T-helper 2 cell treated with Interferon-gamma antibody and Interleukin-4, amounts not matched to agents 5 μg/mL and 100 μg/mL, for 36 hours (primary cell): ENCODE measurements around the gene RAI1.

Experiments
- DNase-seq: peaks from one replicate; pipeline ENCODE4 v3.0.0; 2021; ENCODE audit warnings: low spot score
- H3K27ac Mint-ChIP-seq: one replicate; pipeline ENCODE4 v1.8.0; 2021; ENCODE audit warnings: mild to moderate bottlenecking, mixed read lengths
- H3K27me3 Mint-ChIP-seq: one replicate; pipeline ENCODE4 v1.8.0; 2021; ENCODE audit warnings: low read depth, mixed read lengths
- H3K36me3 Mint-ChIP-seq: one replicate; pipeline ENCODE4 v1.8.0; 2021; ENCODE audit warnings: low read depth, mixed read lengths
- H3K4me1 Mint-ChIP-seq: one replicate; pipeline ENCODE4 v1.8.0; 2021; ENCODE audit warnings: low read depth, mixed read lengths
- H3K4me3 Mint-ChIP-seq: one replicate; pipeline ENCODE4 v1.8.0; 2022; ENCODE audit warnings: mild to moderate bottlenecking, moderate library complexity, mixed read lengths
- H3K9me3 Mint-ChIP-seq: one replicate; pipeline ENCODE4 v1.8.0; 2021; ENCODE audit warnings: mixed read lengths

Gene RAI1

DNA sequence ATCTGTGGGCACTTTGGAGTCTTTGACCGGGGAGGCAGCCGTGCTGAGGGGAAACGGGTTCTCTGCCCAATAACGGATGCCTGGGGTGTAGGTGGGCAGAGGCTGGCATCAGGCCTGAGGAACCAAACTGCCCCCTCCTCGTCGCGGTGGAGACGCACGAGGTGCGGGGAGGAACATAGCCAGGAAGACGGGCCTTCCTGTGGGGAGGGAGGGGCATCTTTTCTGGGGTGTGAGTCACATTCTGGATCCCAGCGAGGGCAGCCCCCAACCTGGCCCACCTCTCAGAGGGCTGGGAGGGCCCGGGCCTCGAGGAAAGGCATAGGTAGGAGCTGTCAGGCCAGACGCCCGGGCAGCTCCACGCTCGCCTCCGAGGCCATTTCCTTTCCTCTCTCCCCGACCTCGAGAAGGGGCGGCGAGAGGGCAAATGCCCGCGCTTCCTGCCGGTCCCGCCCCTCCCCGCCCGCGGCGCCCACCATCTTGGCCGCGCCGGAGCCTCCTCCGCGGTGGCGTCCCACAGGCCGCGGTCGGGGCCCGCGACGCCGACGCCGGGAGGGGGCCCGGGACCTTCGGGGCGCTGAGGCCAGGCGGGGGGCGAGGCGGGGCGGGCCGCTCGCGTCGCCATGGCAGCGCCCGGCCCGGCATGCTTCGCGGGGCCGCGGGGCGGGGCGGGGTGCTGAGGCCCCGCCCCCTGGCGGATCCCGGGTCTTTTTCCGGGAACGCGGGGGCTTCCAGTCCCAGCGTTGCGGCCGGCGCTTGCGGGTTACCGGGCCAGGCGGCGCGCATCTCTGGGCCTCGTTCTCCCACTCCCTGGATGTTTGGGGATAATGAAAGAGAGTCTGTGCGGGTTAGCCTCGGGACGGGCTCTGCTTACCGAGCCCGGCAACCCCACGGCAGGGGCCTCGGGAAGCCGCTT is 13.2 kb downstream of the RAI1 start:
- H3K36me3 Mint-ChIP-seq: no peaks in the 10 kb centered on the region
- H3K27me3 Mint-ChIP-seq: no peaks in the 10 kb centered on the region
- no peaks in the 10 kb centered on the region for H3K9me3 Mint-ChIP-seq
- H3K27ac Mint-ChIP-seq: peak overlapping the region; percentile 98
- H3K4me1 Mint-ChIP-seq: peaks cover 50% of the 10 kb centered on the region
- peak; percentile 71 for DNase-seq
- peak overlapping the region; percentile 88 for H3K4me3 Mint-ChIP-seq

DNA sequence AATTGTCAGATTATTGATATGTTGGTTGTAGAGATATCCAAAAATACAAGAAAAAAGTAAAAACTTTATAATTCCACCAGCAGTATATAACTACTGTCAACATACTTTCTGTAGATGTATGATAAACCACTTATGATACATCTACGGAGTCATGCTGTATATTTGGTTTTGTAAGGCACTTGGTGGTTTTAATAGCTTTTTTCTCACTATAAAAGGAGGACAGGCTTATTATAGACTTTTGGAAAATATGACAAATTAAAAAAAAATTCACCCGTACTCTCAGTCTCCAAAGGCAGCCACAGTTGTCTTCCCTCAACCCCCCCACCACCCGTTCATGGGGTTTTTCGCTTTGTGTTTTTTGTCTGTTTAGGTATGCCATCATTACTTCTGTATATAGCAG is 14.8 kb downstream of the RAI1 start:
- no peaks in the 10 kb centered on the region for H3K27me3 Mint-ChIP-seq
- H3K4me1 Mint-ChIP-seq: peaks cover 45% of the 10 kb centered on the region
- DNase-seq: no peak
- H3K9me3 Mint-ChIP-seq: no peaks in the 10 kb centered on the region
- no peaks in the 10 kb centered on the region for H3K36me3 Mint-ChIP-seq
- no peak overlapping the region for H3K27ac Mint-ChIP-seq
- H3K4me3 Mint-ChIP-seq: peak overlapping the region; percentile 88

GRCh38 chr17:17696882-17697633 is 15.8 kb downstream of the RAI1 start:
- H3K9me3 Mint-ChIP-seq: no peaks in the 10 kb centered on the region
- H3K4me1 Mint-ChIP-seq: peaks cover 37% of the 10 kb centered on the region
- no peaks in the 10 kb centered on the region for H3K27me3 Mint-ChIP-seq
- peak overlapping the region; percentile 2 for H3K27ac Mint-ChIP-seq
- no peak overlapping the region for H3K4me3 Mint-ChIP-seq
- DNase-seq: no peak
- no peaks in the 10 kb centered on the region for H3K36me3 Mint-ChIP-seq

- no peaks in the 10 kb centered on the region for H3K9me3 Mint-ChIP-seq
- no peak overlapping the region for H3K27ac Mint-ChIP-seq
- H3K4me3 Mint-ChIP-seq: no peak overlapping the region
- H3K4me1 Mint-ChIP-seq: peaks cover 25% of the 10 kb centered on the region
- H3K27me3 Mint-ChIP-seq: no peaks in the 10 kb centered on the region
- DNase-seq: no peak
- H3K36me3 Mint-ChIP-seq: no peaks in the 10 kb centered on the region
Observed at GRCh38 chr17:17698371-17698770, 17.1 kb downstream of the RAI1 start.

GRCh38 chr17:17698869-17699351 is 17.7 kb downstream of the RAI1 start:
- H3K4me1 Mint-ChIP-seq: peaks cover 20% of the 10 kb centered on the region
- no peak overlapping the region for H3K4me3 Mint-ChIP-seq
- DNase-seq: no peak
- no peaks in the 10 kb centered on the region for H3K9me3 Mint-ChIP-seq
- H3K36me3 Mint-ChIP-seq: peaks cover 1% of the 10 kb centered on the region
- H3K27ac Mint-ChIP-seq: no peak overlapping the region
- H3K27me3 Mint-ChIP-seq: no peaks in the 10 kb centered on the region

GRCh38 chr17:17699491-17699890 is 18.2 kb downstream of the RAI1 start:
- Mint-ChIP-seq H3K4me3 (no peak overlapping the region), H3K27ac (no peak overlapping the region), H3K9me3 (no peaks in the 10 kb centered on the region), H3K4me1 (peaks cover 16% of the 10 kb centered on the region), H3K36me3 (peaks cover 1% of the 10 kb centered on the region), H3K27me3 (no peaks in the 10 kb centered on the region)
- DNase-seq: no peak

GRCh38 chr17:17700251-17700969 is 19.2 kb downstream of the RAI1 start:
- no peak for DNase-seq
- Mint-ChIP-seq H3K36me3 (peaks cover 1% of the 10 kb centered on the region), H3K9me3 (no peaks in the 10 kb centered on the region), H3K27ac (no peak overlapping the region), H3K4me1 (peaks cover 12% of the 10 kb centered on the region), H3K27me3 (no peaks in the 10 kb centered on the region), H3K4me3 (no peak overlapping the region)

DNA sequence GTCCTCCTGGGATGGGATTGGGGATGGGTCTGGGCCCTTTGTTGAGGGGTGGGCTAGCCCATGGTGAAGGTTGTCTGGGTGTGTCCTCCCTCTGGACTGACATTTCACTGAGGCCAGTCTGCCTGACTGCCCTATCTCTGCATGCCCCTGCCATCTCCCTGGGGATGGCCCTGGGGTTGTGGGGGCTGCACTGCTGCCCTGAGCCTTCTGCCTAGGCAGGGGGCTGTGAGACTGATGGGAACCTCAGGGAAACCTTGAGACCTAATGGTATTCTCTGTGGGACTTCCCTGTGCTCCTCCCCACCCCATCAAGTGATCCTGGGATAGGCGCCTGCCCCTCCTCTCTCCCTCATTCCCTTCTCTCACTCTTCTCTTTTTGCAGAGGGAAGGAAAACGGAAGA is 19.9 kb downstream of the RAI1 start:
- Mint-ChIP-seq H3K27ac (no peak overlapping the region), H3K9me3 (no peaks in the 10 kb centered on the region), H3K27me3 (no peaks in the 10 kb centered on the region)

DNA sequence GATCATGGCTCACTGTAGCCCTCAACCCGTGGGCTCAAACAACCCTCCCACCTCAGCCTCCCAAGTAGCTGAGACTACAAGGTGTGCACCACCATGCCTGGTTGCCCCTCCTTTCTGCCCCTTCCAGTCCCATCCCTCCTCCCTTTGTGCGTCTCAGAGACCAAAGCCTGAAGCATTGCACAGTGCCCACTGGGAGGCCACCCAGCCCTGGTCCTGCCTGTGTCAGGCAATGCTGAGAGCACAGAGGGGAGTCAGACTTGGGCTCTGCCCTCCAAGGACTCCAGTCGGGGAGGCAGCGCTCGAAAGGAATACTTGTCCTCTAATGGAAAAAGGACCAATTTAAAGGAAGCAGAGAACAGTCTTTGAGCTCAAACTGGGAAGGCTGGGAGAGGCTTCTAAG is 20.4 kb downstream of the RAI1 start:
- DNase-seq: no peak
- Mint-ChIP-seq H3K36me3 (peaks cover 1% of the 10 kb centered on the region), H3K27ac (no peak overlapping the region), H3K4me3 (no peak overlapping the region), H3K4me1 (peaks cover 5% of the 10 kb centered on the region), H3K9me3 (no peaks in the 10 kb centered on the region), H3K27me3 (no peaks in the 10 kb centered on the region)

More for the DNA sequence above, 19.9 kb downstream of the RAI1 start:
- Mint-ChIP-seq H3K4me1 (peaks cover 7% of the 10 kb centered on the region), H3K36me3 (peaks cover 1% of the 10 kb centered on the region), H3K4me3 (no peak overlapping the region)
- DNase-seq: no peak

DNA sequence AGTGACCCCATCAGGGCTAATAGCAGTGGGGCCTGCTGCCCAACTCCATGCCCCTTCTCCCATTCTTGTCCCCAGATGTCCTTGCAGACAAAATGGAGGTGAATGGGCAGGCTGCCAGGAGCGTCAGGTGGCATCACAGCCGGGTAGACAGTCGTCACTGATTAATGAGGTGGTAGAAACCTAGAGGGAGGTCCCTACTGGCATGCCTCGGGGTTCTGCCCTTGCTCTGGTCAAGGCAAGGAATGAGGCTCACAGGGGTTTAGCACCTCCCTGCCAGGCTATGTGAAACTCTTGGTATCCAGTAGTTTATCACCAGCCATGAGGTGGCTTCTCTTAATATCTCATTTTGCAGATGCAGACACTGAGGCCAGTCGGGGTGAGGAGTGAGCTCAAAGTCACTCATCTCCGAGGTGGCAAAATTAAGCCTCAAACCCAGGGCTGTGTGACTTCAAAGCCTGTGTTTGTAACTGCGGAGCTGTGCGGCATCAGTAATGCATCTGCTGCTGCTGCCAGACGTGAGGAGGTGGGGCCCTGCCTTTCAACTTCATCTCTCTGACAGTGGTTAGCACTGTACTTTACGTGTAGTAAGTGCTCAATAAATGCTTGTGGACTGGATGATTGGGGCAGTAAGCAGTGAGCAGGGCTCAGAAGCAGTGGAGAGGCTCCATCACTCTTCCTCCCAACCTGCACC is 21.3 kb downstream of the RAI1 start:
- peaks cover 2% of the 10 kb centered on the region for H3K4me1 Mint-ChIP-seq
- H3K9me3 Mint-ChIP-seq: no peaks in the 10 kb centered on the region
- no peak for DNase-seq
- no peaks in the 10 kb centered on the region for H3K27me3 Mint-ChIP-seq
- no peak overlapping the region for H3K27ac Mint-ChIP-seq
- H3K4me3 Mint-ChIP-seq: no peak overlapping the region
- peaks cover 1% of the 10 kb centered on the region for H3K36me3 Mint-ChIP-seq

GRCh38 chr17:17703140-17703919 is 22.1 kb downstream of the RAI1 start:
- peaks cover 1% of the 10 kb centered on the region for H3K4me1 Mint-ChIP-seq
- peaks cover 1% of the 10 kb centered on the region for H3K36me3 Mint-ChIP-seq
- no peaks in the 10 kb centered on the region for H3K27me3 Mint-ChIP-seq
- H3K9me3 Mint-ChIP-seq: no peaks in the 10 kb centered on the region
- no peak overlapping the region for H3K27ac Mint-ChIP-seq
- no peak for DNase-seq
- H3K4me3 Mint-ChIP-seq: no peak overlapping the region

- no peaks in the 10 kb centered on the region for H3K4me1 Mint-ChIP-seq
- no peaks in the 10 kb centered on the region for H3K27me3 Mint-ChIP-seq
- H3K36me3 Mint-ChIP-seq: peaks cover 1% of the 10 kb centered on the region
- no peak overlapping the region for H3K27ac Mint-ChIP-seq
- DNase-seq: no peak
- H3K4me3 Mint-ChIP-seq: no peak overlapping the region
- H3K9me3 Mint-ChIP-seq: no peaks in the 10 kb centered on the region
Observed at GRCh38 chr17:17704931-17705330, 23.7 kb downstream of the RAI1 start.
